Activated CD4-positive, alpha-beta T cell treated with anti-CD3 and anti-CD28 coated beads, Interleukin-2, amount 10 ng/mL, durations not matched to agents 24 days and 14 days (primary cell): Measurements from ENCODE around the gene DYNC2H1. TPM values are rescaled to one million over a fixed set of nuclear protein-coding genes. Genes with fewer than 3 reads are reported as not detected.

Experiments
- total RNA-seq: library from RNA; stranded (reverse); gene quantifications from 2 replicates; pipeline ENCODE4 v1.2.3, GENCODE V29; 2022

The DYNC2H1 gene
- total RNA-seq, 1 donor from 2014 or later: 0.30 TPM

Other genes with a start within 250 kb of the DYNC2H1 start
- not detected in 2 replicates for gene MMP12, start 234.4 kb upstream of the DYNC2H1 start, total RNA-seq
- not detected in 2 replicates for gene MMP13, start 153.7 kb upstream of the DYNC2H1 start, total RNA-seq
- 87.1 TPM in 2 replicates for gene DCUN1D5, start 17.3 kb upstream of the DYNC2H1 start, total RNA-seq